ENCODE measurements around the gene SLAMF8.

The SLAMF8 gene

GRCh38 chr1:159826441-159827101, at the start of gene SLAMF8:
Gene SLAMF8, plus strand, starts transcription at chr1:159826873. Its CDS starts 26 bp downstream, at chr1:159826899.
- DNase-seq (ENCODE audit: low spot score): no peak

GRCh38 chr1:159778266-159778665, 48.4 kb upstream of the SLAMF8 start:
- no peak for DNase-seq (ENCODE audit: low spot score)

- no peak for DNase-seq (ENCODE audit: low spot score)
Observed at GRCh38 chr1:159779403-159779851, 47.2 kb upstream of the SLAMF8 start.

GRCh38 chr1:159780583-159781582, 45.8 kb upstream of the SLAMF8 start, which contains the start of gene DUSP23:
Gene DUSP23, plus strand, starts transcription at chr1:159780962. Its CDS starts 139 bp downstream, at chr1:159781101.
- peak; percentile 89 for DNase-seq (ENCODE audit: low spot score)

- no peak for DNase-seq (ENCODE audit: low spot score)
Observed at GRCh38 chr1:159781992-159782391, 44.7 kb upstream of the SLAMF8 start.

- DNase-seq (ENCODE audit: low spot score): no peak
Observed at GRCh38 chr1:159783724-159784123, 42.9 kb upstream of the SLAMF8 start.

GRCh38 chr1:159786465-159786864, 40.2 kb upstream of the SLAMF8 start:
- DNase-seq (ENCODE audit: low spot score): no peak

- peak; percentile 50 for DNase-seq (ENCODE audit: low spot score)
Observed at GRCh38 chr1:159786966-159787365, 39.7 kb upstream of the SLAMF8 start.

- DNase-seq (ENCODE audit: low spot score): peak; percentile 72
Observed at GRCh38 chr1:159790237-159790917, 36.3 kb upstream of the SLAMF8 start.

- DNase-seq (ENCODE audit: low spot score): no peak
Observed at GRCh38 chr1:159791031-159791430, 35.6 kb upstream of the SLAMF8 start.

- DNase-seq (ENCODE audit: low spot score): no peak
Observed at GRCh38 chr1:159791461-159791860, 35.2 kb upstream of the SLAMF8 start.

- no peak for DNase-seq (ENCODE audit: low spot score)
Observed at GRCh38 chr1:159795534-159795933, 31.1 kb upstream of the SLAMF8 start.

- peak; percentile 81 for DNase-seq (ENCODE audit: low spot score)
Observed at GRCh38 chr1:159798893-159799292, 27.8 kb upstream of the SLAMF8 start.

GRCh38 chr1:159799446-159799985, 27.2 kb upstream of the SLAMF8 start:
- DNase-seq (ENCODE audit: low spot score): no peak

GRCh38 chr1:159800177-159800930, 26.3 kb upstream of the SLAMF8 start:
- no peak for DNase-seq (ENCODE audit: low spot score)

- no peak for DNase-seq (ENCODE audit: low spot score)
Observed at GRCh38 chr1:159802111-159802510, 24.6 kb upstream of the SLAMF8 start, which contains the start of gene FCRL6. Gene FCRL6, plus strand, starts transcription at chr1:159802360. Its CDS starts 65 bp downstream, at chr1:159802425.

GRCh38 chr1:159803956-159804689, 22.6 kb upstream of the SLAMF8 start:
- DNase-seq (ENCODE audit: low spot score): no peak

GRCh38 chr1:159804924-159805323, 21.7 kb upstream of the SLAMF8 start:
- no peak for DNase-seq (ENCODE audit: low spot score)

GRCh38 chr1:159815926-159816325, 10.7 kb upstream of the SLAMF8 start:
- no peak for DNase-seq (ENCODE audit: low spot score)

- no peak for DNase-seq (ENCODE audit: low spot score)
Observed at GRCh38 chr1:159817276-159818041, 9.2 kb upstream of the SLAMF8 start.

Data from D341Med (cell line).